Activated naive CD4-positive, alpha-beta T cell treated with anti-CD3 and anti-CD28 coated beads for 36 hours (primary cell): ENCODE results near the gene CYP24A1. TPM values are rescaled to one million over a fixed set of nuclear protein-coding genes. Genes with fewer than 3 reads are reported as not detected.

Experiments used
- CTCF ChIA-PET: fragments of 350-600 bp; sonication (Branson Sonifier 250); formaldehyde crosslinking; loops from one replicate; lab custom pipeline; 2021; ENCODE audit warnings: antibody characterized with exemption; lab: Charles Lee
- DNase-seq: peaks from one replicate; pipeline ENCODE4 v3.0.0-alpha.2; 2020
- H3K27ac Mint-ChIP-seq: one replicate; pipeline ENCODE4 v1.8.0; 2021; ENCODE audit warnings: mild to moderate bottlenecking, mixed read lengths
- H3K27me3 Mint-ChIP-seq: one replicate; pipeline ENCODE4 v1.8.0; 2021; ENCODE audit warnings: low read depth, mixed read lengths
- H3K36me3 Mint-ChIP-seq: one replicate; pipeline ENCODE4 v1.8.0; 2021; ENCODE audit warnings: low read depth, mixed read lengths
- H3K4me1 Mint-ChIP-seq: one replicate; pipeline ENCODE4 v1.8.0; 2021; ENCODE audit warnings: low read depth, mixed read lengths
- H3K4me3 Mint-ChIP-seq: one replicate; pipeline ENCODE4 v1.8.0; 2021; ENCODE audit warnings: mild to moderate bottlenecking, moderate library complexity, mixed read lengths
- H3K9me3 Mint-ChIP-seq: one replicate; pipeline ENCODE4 v1.8.0; 2021; ENCODE audit warnings: mixed read lengths
- intact Hi-C: fragments of 100-400 bp; cut with micrococcal nuclease; formaldehyde crosslinking; loops from one replicate; pipeline ENCODE4 v1.15.1; 2023
- total RNA-seq, 2 experiments: library from RNA; stranded (reverse); gene quantifications; one replicate each; pipeline ENCODE4 v1.2.3, GENCODE V29; 2021

Gene CYP24A1
- total RNA-seq, 2 experiments from 2014 or later, result not detected

GRCh38 chr20:54200487-54201267 lies 26.9 kb upstream of the CYP24A1 start:
- DNase-seq, result no peak
- Mint-ChIP-seq H3K27ac (no peak overlapping the region), H3K9me3 (no peaks in the 10 kb centered on the region), H3K4me1 (peaks cover under 1% of the 10 kb centered on the region), H3K4me3 (no peak overlapping the region), H3K36me3 (no peaks in the 10 kb centered on the region), H3K27me3 (no peaks in the 10 kb centered on the region)
- intact Hi-C loops, result no loop called here
- CTCF ChIA-PET, result interaction anchor here (0.6 to 10.3 kb wide), 20 partner anchors 8 to 1435 kb away, joined by 3 to 232 read pairs (median 4); partner anchors contain the start of gene PFDN4

- no peaks in the 10 kb centered on the region for H3K36me3 Mint-ChIP-seq
- no peaks in the 10 kb centered on the region for H3K27me3 Mint-ChIP-seq
- no peak overlapping the region for H3K27ac Mint-ChIP-seq
- no peaks in the 10 kb centered on the region for H3K9me3 Mint-ChIP-seq
- intact Hi-C loops, result loop anchor here (1.0 to 2.0 kb wide), 4 partner anchors 96 to 448 kb away; no protein-coding TSS in a partner anchor
- CTCF ChIA-PET, result interaction anchor here (0.6 to 10.3 kb wide), 29 partner anchors 9 to 448 kb away, joined by 3 to 232 read pairs (median 4); partner anchors contain the start of gene PFDN4
- peak; percentile 80 for DNase-seq
- H3K4me1 Mint-ChIP-seq, result no peaks in the 10 kb centered on the region
- H3K4me3 Mint-ChIP-seq, result no peak overlapping the region
These were observed 26.0 kb upstream of the CYP24A1 start for GRCh38 chr20:54199721-54200176.

- Mint-ChIP-seq H3K9me3 (no peaks in the 10 kb centered on the region), H3K27ac (no peak overlapping the region), H3K36me3 (no peaks in the 10 kb centered on the region), H3K4me3 (no peak overlapping the region), H3K27me3 (no peaks in the 10 kb centered on the region), H3K4me1 (no peaks in the 10 kb centered on the region)
- DNase-seq, result no peak
- CTCF ChIA-PET, result interaction anchor here (0.6 to 10.3 kb wide), 25 partner anchors 9 to 449 kb away, joined by 3 to 232 read pairs (median 4); partner anchors contain the start of gene PFDN4
- intact Hi-C loops, result loop anchor here (1.0 to 2.0 kb wide), 4 partner anchors 96 to 448 kb away; no protein-coding TSS in a partner anchor
These were observed 25.5 kb upstream of the CYP24A1 start for GRCh38 chr20:54199283-54199682.

- Mint-ChIP-seq H3K36me3 (no peaks in the 10 kb centered on the region), H3K4me3 (no peak overlapping the region)
These were observed 24.1 kb upstream of the CYP24A1 start for GRCh38 chr20:54197621-54198604.

GRCh38 chr20:54195483-54196472 lies 22.0 kb upstream of the CYP24A1 start:
- CTCF ChIA-PET, result interaction anchor here (0.6 to 1.4 kb wide), 2 partner anchors 9 to 12 kb away, joined by 3 read pairs; partner anchors contain the start of gene PFDN4
- no peak for DNase-seq

More at GRCh38 chr20:54197621-54198604, 24.1 kb upstream of the CYP24A1 start:
- H3K27me3 Mint-ChIP-seq, result no peaks in the 10 kb centered on the region
- H3K27ac Mint-ChIP-seq, result no peak overlapping the region
- no peaks in the 10 kb centered on the region for H3K9me3 Mint-ChIP-seq
- CTCF ChIA-PET, result interaction anchor here (0.6 to 10.3 kb wide), 7 partner anchors 8 to 448 kb away, joined by 3 to 232 read pairs (median 3); no protein-coding TSS in a partner anchor
- intact Hi-C loops, result loop anchor here (2.0 kb wide), 1 partner anchor 249 kb away; no protein-coding TSS in a partner anchor
- no peak for DNase-seq
- H3K4me1 Mint-ChIP-seq, result no peaks in the 10 kb centered on the region

GRCh38 chr20:54194724-54195438 lies 21.1 kb upstream of the CYP24A1 start:
- no peaks in the 10 kb centered on the region for H3K36me3 Mint-ChIP-seq
- no peaks in the 10 kb centered on the region for H3K9me3 Mint-ChIP-seq
- intact Hi-C loops, result no loop called here
- no peak overlapping the region for H3K27ac Mint-ChIP-seq
- no peaks in the 10 kb centered on the region for H3K4me1 Mint-ChIP-seq
- peaks cover 6% of the 10 kb centered on the region for H3K27me3 Mint-ChIP-seq
- no peak overlapping the region for H3K4me3 Mint-ChIP-seq
- CTCF ChIA-PET, result interaction anchor here (0.6 to 2.2 kb wide), 3 partner anchors 10 to 91 kb away, joined by 3 to 11 read pairs (median 3); partner anchors contain the start of gene PFDN4
- DNase-seq, result no peak

More at GRCh38 chr20:54195483-54196472, 22.0 kb upstream of the CYP24A1 start:
- Mint-ChIP-seq H3K9me3 (no peaks in the 10 kb centered on the region), H3K36me3 (no peaks in the 10 kb centered on the region), H3K4me3 (no peak overlapping the region), H3K27me3 (peaks cover 6% of the 10 kb centered on the region), H3K27ac (no peak overlapping the region), H3K4me1 (no peaks in the 10 kb centered on the region)
- intact Hi-C loops, result no loop called here

GRCh38 chr20:54193817-54194216 lies 20.0 kb upstream of the CYP24A1 start:
- peaks cover 6% of the 10 kb centered on the region for H3K27me3 Mint-ChIP-seq
- no peaks in the 10 kb centered on the region for H3K36me3 Mint-ChIP-seq
- no peak for DNase-seq
- CTCF ChIA-PET, result interaction anchor here (2.2 kb wide), 1 partner anchor 90 kb away, joined by 11 read pairs; no protein-coding TSS in a partner anchor
- H3K4me3 Mint-ChIP-seq, result no peak overlapping the region
- H3K4me1 Mint-ChIP-seq, result no peaks in the 10 kb centered on the region
- H3K9me3 Mint-ChIP-seq, result no peaks in the 10 kb centered on the region
- intact Hi-C loops, result no loop called here
- H3K27ac Mint-ChIP-seq, result no peak overlapping the region

- H3K4me3 Mint-ChIP-seq, result no peak overlapping the region
- H3K27ac Mint-ChIP-seq, result no peak overlapping the region
- H3K4me1 Mint-ChIP-seq, result no peaks in the 10 kb centered on the region
- H3K27me3 Mint-ChIP-seq, result peaks cover 7% of the 10 kb centered on the region
- no peak for DNase-seq
- H3K36me3 Mint-ChIP-seq, result no peaks in the 10 kb centered on the region
- H3K9me3 Mint-ChIP-seq, result no peaks in the 10 kb centered on the region
- CTCF ChIA-PET, result no interaction called here
- intact Hi-C loops, result no loop called here
These were observed 16.4 kb upstream of the CYP24A1 start for GRCh38 chr20:54190217-54190616.

- H3K9me3 Mint-ChIP-seq, result no peaks in the 10 kb centered on the region
- no peaks in the 10 kb centered on the region for H3K4me1 Mint-ChIP-seq
- no peak overlapping the region for H3K4me3 Mint-ChIP-seq
- peaks cover 9% of the 10 kb centered on the region for H3K27me3 Mint-ChIP-seq
- no peak for DNase-seq
- H3K27ac Mint-ChIP-seq, result no peak overlapping the region
- intact Hi-C loops, result no loop called here
- no peaks in the 10 kb centered on the region for H3K36me3 Mint-ChIP-seq
- CTCF ChIA-PET, result no interaction called here
These were observed 15.8 kb upstream of the CYP24A1 start for GRCh38 chr20:54189630-54190029.

- Mint-ChIP-seq H3K27ac (no peak overlapping the region), H3K36me3 (no peaks in the 10 kb centered on the region), H3K4me3 (no peak overlapping the region), H3K9me3 (no peaks in the 10 kb centered on the region), H3K27me3 (peaks cover 9% of the 10 kb centered on the region), H3K4me1 (no peaks in the 10 kb centered on the region)
- CTCF ChIA-PET, result interaction anchor here (1.3 to 1.6 kb wide), 2 partner anchors 9 to 11 kb away, joined by 4 read pairs; no protein-coding TSS in a partner anchor
- intact Hi-C loops, result no loop called here
- DNase-seq, result no peak
These were observed 14.5 kb upstream of the CYP24A1 start for GRCh38 chr20:54188132-54188849.
